Measurements from ENCODE around the gene SLC5A1. TPM values are rescaled to one million over a fixed set of nuclear protein-coding genes. Genes with fewer than 3 reads are reported as not detected.
A peak's percentile ranks its signal among the peaks of the same experiment; 100 is the strongest.

Gene SLC5A1
- 100 to 1,000 TPM in 6 of 9 donors, 10 to 100 TPM in 3; 66.0 to 181 (median 112) TPM for total RNA-seq
- 10 to 100 TPM; 22.1 to 54.5 TPM for polyA plus RNA-seq
- long read RNA-seq, donor 1, full-length matches to known transcripts: 94 of 164 reads
- long read RNA-seq, donor 1, partial matches to known transcripts: 43 of 164 reads
- long read RNA-seq, donor 1, other reads (novel, unspliced or antisense): 27 of 164 reads
- long read RNA-seq, donor 2, full-length matches to known transcripts: 477 of 616 reads
- long read RNA-seq, donor 2, partial matches to known transcripts: 81 of 616 reads
- long read RNA-seq, donor 2, other reads (novel, unspliced or antisense): 58 of 616 reads
- long read RNA-seq, donor 3, full-length matches to known transcripts: 87 of 115 reads
- long read RNA-seq, donor 3, partial matches to known transcripts: 19 of 115 reads
- long read RNA-seq, donor 3, other reads (novel, unspliced or antisense): 9 of 115 reads

- WGBS, 4 donors: 41 to 76% (median 57%) methylated on average over 7 to 21 of the region's 21 CpGs
- Histone ChIP-seq H3K36me3 (no peaks in the 10 kb centered on the region), H3K4me3 (no peak within 1 kb of the TSS), H3K4me1 (peaks cover 0 to 5% (median 0%) of the 10 kb centered on the region in 12 donors), H3K27ac (no peak within 1 kb of the TSS), H3K9me3 (no peaks in the 10 kb centered on the region), H3K27me3 (peaks cover 0 to 37% (median 4%) of the 10 kb centered on the region in 9 donors)
- ATAC-seq (peak in 1 of 4 donors; percentile 33), DNase-seq (no peak)
- no peak for TF ChIP-seq POLR2A (IDR thresholded peaks at IDR 0.05)
- intact Hi-C loops (cut with DNase I): no loop called here
Observed at GRCh38 chr22:32042924-32043323, at the start of gene SLC5A1. SLC5A1 (plus strand) TSS chr22:32043261; CDS start chr22:32043282, 21 bp downstream.

- ATAC-seq: no peak
- Histone ChIP-seq H3K27me3 (peaks cover 0 to 3% (median 0%) of the 10 kb centered on the region in 9 donors), H3K27ac (no peak overlapping the region), H3K9me3 (no peaks in the 10 kb centered on the region), H3K4me1 (no peaks in the 10 kb centered on the region), H3K36me3 (no peaks in the 10 kb centered on the region), H3K4me3 (no peak overlapping the region)
- WGBS, 4 donors: 69 to 83% (median 82%) methylated on average over 3 of the region's 3 CpGs
- intact Hi-C loops (cut with DNase I): no loop called here
- no peak for DNase-seq
- TF ChIP-seq POLR2A (IDR thresholded peaks at IDR 0.05) (no peak), CTCF (IDR thresholded peaks at IDR 0.05) (no peak)
Observed at GRCh38 chr22:31995046-31995445, 48.0 kb upstream of the SLC5A1 start.

- TF ChIP-seq CTCF (IDR thresholded peaks at IDR 0.05): no peak
- 51 to 64% (median 57%) methylated on average over 3 of the region's 3 CpGs for WGBS, 4 donors
- intact Hi-C loops (cut with DNase I): no loop called here
- H3K27ac ChIP-seq: no peak overlapping the region
- DNase-seq (no peak), ATAC-seq (no peak)
- H3K27me3 ChIP-seq: peaks cover 0 to 3% (median 0%) of the 10 kb centered on the region in 9 donors
- H3K9me3 ChIP-seq: no peaks in the 10 kb centered on the region
- no peaks in the 10 kb centered on the region for H3K36me3 ChIP-seq
- H3K4me3 ChIP-seq: no peak overlapping the region
- H3K4me1 ChIP-seq: no peaks in the 10 kb centered on the region
Observed at GRCh38 chr22:31995807-31996206, 47.3 kb upstream of the SLC5A1 start.

- 84 to 89% (median 88%) methylated on average over 3 of the region's 3 CpGs for WGBS, 4 donors
- intact Hi-C loops (cut with DNase I): no loop called here
- DNase-seq (no peak), ATAC-seq (no peak)
- Histone ChIP-seq H3K4me1 (no peaks in the 10 kb centered on the region), H3K4me3 (no peak overlapping the region), H3K36me3 (no peaks in the 10 kb centered on the region), H3K27ac (no peak overlapping the region), H3K9me3 (no peaks in the 10 kb centered on the region), H3K27me3 (no peaks in the 10 kb centered on the region)
- TF ChIP-seq POLR2A (IDR thresholded peaks at IDR 0.05) (no peak), CTCF (IDR thresholded peaks at IDR 0.05) (no peak)
Observed at GRCh38 chr22:31998784-31999385, 44.2 kb upstream of the SLC5A1 start.
